Cortex of kidney (tissue), 1 donor: ENCODE data around the gene PLGRKT.
"Not testable (repeated sequence)": the region's sequence is repeated elsewhere in the genome, so short reads cannot be mapped to it uniquely, and the experiment has no call there.

Experiments
- DNase-seq: peaks from one replicate; lab custom pipeline; 2025; lab: John Stamatoyannopoulos, UW

Gene PLGRKT

GRCh38 chr9:5437254-5438216, at the start of gene PLGRKT:
Gene PLGRKT (minus strand): TSS chr9:5437925. CDS start chr9:5431977, 5,948 bp downstream.
- peak; percentile 50 for DNase-seq

- DNase-seq = no peak
Measured at GRCh38 chr9:5486988-5487387, 49.3 kb upstream of the PLGRKT start.

GRCh38 chr9:5485378-5486085, 47.8 kb upstream of the PLGRKT start:
- no peak for DNase-seq

GRCh38 chr9:5483306-5483705, 45.6 kb upstream of the PLGRKT start:
- DNase-seq = no peak

- DNase-seq = no peak
Measured at GRCh38 chr9:5482194-5482593, 44.5 kb upstream of the PLGRKT start.

GRCh38 chr9:5481322-5482040, 43.8 kb upstream of the PLGRKT start:
- DNase-seq = no peak

GRCh38 chr9:5480919-5481318, 43.2 kb upstream of the PLGRKT start:
- no peak for DNase-seq

GRCh38 chr9:5479994-5480694, 42.4 kb upstream of the PLGRKT start:
- DNase-seq = no peak

- no peak for DNase-seq
Measured at GRCh38 chr9:5478206-5478605, 40.5 kb upstream of the PLGRKT start.

GRCh38 chr9:5475611-5476010, 37.9 kb upstream of the PLGRKT start:
- not testable (repeated sequence) for DNase-seq

- no peak for DNase-seq
Measured at GRCh38 chr9:5470816-5471215, 33.1 kb upstream of the PLGRKT start.

GRCh38 chr9:5470122-5470521, 32.4 kb upstream of the PLGRKT start:
- DNase-seq = no peak

GRCh38 chr9:5468850-5469249, 31.1 kb upstream of the PLGRKT start:
- no peak for DNase-seq

GRCh38 chr9:5466766-5467165, 29.0 kb upstream of the PLGRKT start:
- DNase-seq = no peak

GRCh38 chr9:5466005-5466404, 28.3 kb upstream of the PLGRKT start:
- DNase-seq = no peak

GRCh38 chr9:5464831-5465330, 27.2 kb upstream of the PLGRKT start:
- not testable (repeated sequence) for DNase-seq

GRCh38 chr9:5460157-5460556, 22.4 kb upstream of the PLGRKT start:
- DNase-seq = no peak

GRCh38 chr9:5459289-5459829, 21.6 kb upstream of the PLGRKT start:
- no peak for DNase-seq

- no peak for DNase-seq
Measured at GRCh38 chr9:5455181-5455580, 17.5 kb upstream of the PLGRKT start.

- no peak for DNase-seq
Measured at GRCh38 chr9:5453673-5454072, 15.9 kb upstream of the PLGRKT start.

GRCh38 chr9:5453004-5453403, 15.3 kb upstream of the PLGRKT start:
- no peak for DNase-seq
